Astrocyte (in vitro differentiated cells and primary cell): ENCODE measurements around the gene LRIG1.

Experiments used
- CTCF ChIP-seq: IDR thresholded peaks from 2 replicates; pipeline ENCODE4 v1.5.1; 2011; ENCODE audit warnings: low read depth, mild to moderate bottlenecking, inconsistent platforms, low read length, moderate library complexity; ENCODE audit not compliant: insufficient read depth
- EZH2 ChIP-seq: IDR thresholded peaks from 2 replicates; pipeline ENCODE4 v1.6.1; 2012; ENCODE audit warnings: mild to moderate bottlenecking, low read length, inconsistent platforms; ENCODE audit not compliant: insufficient read depth

GRCh38 chr3:66478960-66479359 lies 21.9 kb downstream of the LRIG1 start:
- no peak for TF ChIP-seq CTCF
- TF ChIP-seq EZH2, result no peak
